Measurements from ENCODE around the gene ARHGEF11.
"Not testable (repeated sequence)": the region's sequence is repeated elsewhere in the genome, so short reads cannot be mapped to it uniquely, and the experiment has no call there.

ARHGEF11 gene

DNA sequence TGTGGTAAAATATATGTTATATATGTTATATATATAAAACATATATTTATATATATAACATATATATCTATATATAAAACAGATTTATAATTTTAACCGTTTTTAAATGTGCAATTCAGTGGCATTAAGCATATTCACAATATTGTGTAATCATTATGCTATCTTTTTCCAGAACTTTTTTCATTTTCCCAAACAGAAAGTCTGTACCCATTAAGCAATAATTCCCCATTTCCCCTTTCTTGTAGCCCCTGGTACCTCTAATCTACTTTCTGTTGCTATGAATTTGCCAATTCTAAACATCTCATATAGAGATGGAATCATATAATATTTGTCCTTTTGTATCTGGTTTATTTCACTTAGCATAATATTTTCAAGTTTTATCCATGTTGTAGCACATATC lies 10.7 kb upstream of the ARHGEF11 start:
- Histone ChIP-seq H3K9me2 (replicated peaks; ENCODE audit: control insufficient read depth, low read length) (no peaks in the 10 kb centered on the region), H4K20me1 (ENCODE audit: control insufficient read depth, insufficient read depth, low read depth, low read length) (no peaks in the 10 kb centered on the region), H3K4me2 (ENCODE audit: low read length) (no peak overlapping the region), H3F3A (ENCODE audit: control insufficient read depth, insufficient read depth) (no peaks in the 10 kb centered on the region), H3K27me3 (ENCODE audit: control insufficient read depth, low read length) (peaks cover 5% of the 10 kb centered on the region), H3K4me1 (ENCODE audit: control insufficient read depth, low read length) (no peaks in the 10 kb centered on the region), H3K27ac (ENCODE audit: low read depth, low read length) (no peak overlapping the region), H3K79me2 (ENCODE audit: control insufficient read depth, low read length) (no peaks in the 10 kb centered on the region), H3K4me3 (ENCODE audit: low read length) (no peak overlapping the region), H3K9me3 (ENCODE audit: control insufficient read depth, insufficient read depth, low read length) (no peaks in the 10 kb centered on the region), H3K36me3 (ENCODE audit: control insufficient read depth, low read length) (no peaks in the 10 kb centered on the region)
- TF ChIP-seq EZH2phosphoT487 (IDR thresholded peaks at IDR 0.05; ENCODE audit: borderline replicate concordance, low read length) = no peak
- TF ChIP-seq, protein P1, sequence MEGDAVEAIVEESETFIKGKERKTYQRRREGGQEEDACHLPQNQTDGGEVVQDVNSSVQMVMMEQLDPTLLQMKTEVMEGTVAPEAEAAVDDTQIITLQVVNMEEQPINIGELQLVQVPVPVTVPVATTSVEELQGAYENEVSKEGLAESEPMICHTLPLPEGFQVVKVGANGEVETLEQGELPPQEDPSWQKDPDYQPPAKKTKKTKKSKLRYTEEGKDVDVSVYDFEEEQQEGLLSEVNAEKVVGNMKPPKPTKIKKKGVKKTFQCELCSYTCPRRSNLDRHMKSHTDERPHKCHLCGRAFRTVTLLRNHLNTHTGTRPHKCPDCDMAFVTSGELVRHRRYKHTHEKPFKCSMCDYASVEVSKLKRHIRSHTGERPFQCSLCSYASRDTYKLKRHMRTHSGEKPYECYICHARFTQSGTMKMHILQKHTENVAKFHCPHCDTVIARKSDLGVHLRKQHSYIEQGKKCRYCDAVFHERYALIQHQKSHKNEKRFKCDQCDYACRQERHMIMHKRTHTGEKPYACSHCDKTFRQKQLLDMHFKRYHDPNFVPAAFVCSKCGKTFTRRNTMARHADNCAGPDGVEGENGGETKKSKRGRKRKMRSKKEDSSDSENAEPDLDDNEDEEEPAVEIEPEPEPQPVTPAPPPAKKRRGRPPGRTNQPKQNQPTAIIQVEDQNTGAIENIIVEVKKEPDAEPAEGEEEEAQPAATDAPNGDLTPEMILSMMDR (IDR thresholded peaks at IDR 0.05; ENCODE audit: low read depth, low read length, poor library complexity, severe bottlenecking) = no peak

DNA sequence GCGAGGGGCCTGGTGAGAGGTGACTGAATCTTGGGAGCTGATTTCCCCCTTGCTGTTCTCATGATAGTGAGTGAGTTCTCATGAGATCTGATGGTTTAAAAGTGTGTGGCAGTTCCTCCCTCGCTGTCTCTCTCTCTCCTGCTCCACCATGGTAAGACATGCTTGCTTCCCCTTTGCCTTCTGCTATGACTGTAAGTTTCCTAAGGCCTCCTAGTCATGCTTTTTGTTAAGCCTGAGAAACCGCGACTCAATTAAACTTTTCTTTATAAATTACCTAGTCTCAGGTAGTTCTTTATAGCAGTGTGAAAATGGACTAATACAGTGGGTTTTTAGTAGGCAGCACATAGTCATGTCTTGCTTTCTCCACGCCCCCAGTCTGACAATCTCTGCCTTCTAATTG lies 10.2 kb upstream of the ARHGEF11 start:
- not testable (repeated sequence) for H3K4me2 ChIP-seq (ENCODE audit: low read length); H3K4me3 ChIP-seq (ENCODE audit: low read length)

DNA sequence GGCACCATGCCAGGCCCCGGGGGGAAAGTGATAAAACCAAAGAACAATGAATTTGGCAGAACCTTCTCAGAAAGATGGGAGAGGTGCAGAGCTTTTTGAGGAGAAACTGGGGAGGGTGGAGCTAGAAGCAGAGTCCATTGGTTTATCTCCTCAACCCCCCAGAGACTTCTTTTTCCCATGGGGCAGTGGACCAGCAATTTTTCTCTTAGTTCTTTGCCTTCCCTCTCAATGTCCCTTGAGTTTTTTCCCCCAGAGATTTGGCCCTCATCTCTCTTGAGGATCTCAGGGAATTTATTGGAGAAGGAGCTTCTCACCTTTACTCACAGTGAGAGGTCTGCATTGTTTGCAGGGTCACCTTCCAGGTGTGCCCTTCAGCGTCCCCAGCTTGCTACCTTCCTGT lies 5.3 kb upstream of the ARHGEF11 start:
- Histone ChIP-seq H3K79me2 (ENCODE audit: control insufficient read depth, low read length) (no peaks in the 10 kb centered on the region), H3K4me2 (ENCODE audit: low read length) (no peak overlapping the region), H3K36me3 (ENCODE audit: control insufficient read depth, low read length) (no peaks in the 10 kb centered on the region), H3K9me3 (ENCODE audit: control insufficient read depth, insufficient read depth, low read length) (no peaks in the 10 kb centered on the region), H3F3A (ENCODE audit: control insufficient read depth, insufficient read depth) (0 out of 2 replicates have a peak, but pooled peaks cover 5% of the 10 kb centered on the region), H4K20me1 (ENCODE audit: control insufficient read depth, insufficient read depth, low read depth, low read length) (no peaks in the 10 kb centered on the region), H3K4me3 (ENCODE audit: low read length) (no peak overlapping the region), H3K4me1 (ENCODE audit: control insufficient read depth, low read length) (peaks cover 5% of the 10 kb centered on the region), H3K27me3 (ENCODE audit: control insufficient read depth, low read length) (peaks cover 10% of the 10 kb centered on the region), H3K9me2 (replicated peaks; ENCODE audit: control insufficient read depth, low read length) (no peaks in the 10 kb centered on the region), H3K27ac (ENCODE audit: low read depth, low read length) (no peak overlapping the region)
- no peak for TF ChIP-seq EZH2phosphoT487 (IDR thresholded peaks at IDR 0.05; ENCODE audit: borderline replicate concordance, low read length)
- TF ChIP-seq, protein P1 (IDR thresholded peaks at IDR 0.05; ENCODE audit: low read depth, low read length, poor library complexity, severe bottlenecking) = no peak

More for the DNA sequence above, 10.2 kb upstream of the ARHGEF11 start:
- not testable (repeated sequence) for H3K79me2 ChIP-seq (ENCODE audit: control insufficient read depth, low read length); H3K9me3 ChIP-seq (ENCODE audit: control insufficient read depth, insufficient read depth, low read length); H3K36me3 ChIP-seq (ENCODE audit: control insufficient read depth, low read length); H3K4me1 ChIP-seq (ENCODE audit: control insufficient read depth, low read length); H3F3A ChIP-seq (ENCODE audit: control insufficient read depth, insufficient read depth); H3K27me3 ChIP-seq (ENCODE audit: control insufficient read depth, low read length); H3K9me2 ChIP-seq (replicated peaks; ENCODE audit: control insufficient read depth, low read length); H3K27ac ChIP-seq (ENCODE audit: low read depth, low read length); H4K20me1 ChIP-seq (ENCODE audit: control insufficient read depth, insufficient read depth, low read depth, low read length)

DNA sequence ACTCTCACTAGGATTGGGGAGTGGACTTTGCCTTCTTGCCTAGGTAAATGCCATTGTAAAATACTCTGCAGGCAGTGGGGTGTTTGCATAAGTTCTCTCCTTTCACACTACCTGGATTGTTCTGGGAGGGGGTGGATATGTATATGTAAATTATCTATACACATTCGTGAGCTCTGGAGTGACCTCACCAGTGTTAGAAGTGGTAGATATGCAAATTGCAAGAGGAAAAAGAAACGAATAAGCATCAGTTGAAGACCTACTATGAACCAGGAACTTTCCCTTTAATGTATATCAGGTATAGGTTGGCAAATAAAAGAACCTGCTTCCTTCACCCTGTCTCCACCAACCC lies 1.5 kb upstream of the ARHGEF11 start:
- H3K36me3 ChIP-seq (ENCODE audit: control insufficient read depth, low read length) = no peaks in the 10 kb centered on the region

More for the DNA sequence above, 1.5 kb upstream of the ARHGEF11 start:
- TF ChIP-seq EZH2phosphoT487 (IDR thresholded peaks at IDR 0.05; ENCODE audit: borderline replicate concordance, low read length) = no peak
- TF ChIP-seq, protein P1 (IDR thresholded peaks at IDR 0.05; ENCODE audit: low read depth, low read length, poor library complexity, severe bottlenecking) = no peak
- H4K20me1 ChIP-seq (ENCODE audit: control insufficient read depth, insufficient read depth, low read depth, low read length) = no peaks in the 10 kb centered on the region
- H3K4me1 ChIP-seq (ENCODE audit: control insufficient read depth, low read length) = peaks cover 22% of the 10 kb centered on the region
- 0 out of 2 replicates have a peak, but pooled peaks cover 5% of the 10 kb centered on the region for H3F3A ChIP-seq (ENCODE audit: control insufficient read depth, insufficient read depth)
- H3K9me3 ChIP-seq (ENCODE audit: control insufficient read depth, insufficient read depth, low read length) = no peaks in the 10 kb centered on the region
- H3K79me2 ChIP-seq (ENCODE audit: control insufficient read depth, low read length) = peaks cover 21% of the 10 kb centered on the region
- no peak overlapping the region for H3K4me2 ChIP-seq (ENCODE audit: low read length)
- H3K4me3 ChIP-seq (ENCODE audit: low read length) = no peak overlapping the region
- peaks cover 10% of the 10 kb centered on the region for H3K27me3 ChIP-seq (ENCODE audit: control insufficient read depth, low read length)
- H3K9me2 ChIP-seq (replicated peaks; ENCODE audit: control insufficient read depth, low read length) = no peaks in the 10 kb centered on the region
- no peak overlapping the region for H3K27ac ChIP-seq (ENCODE audit: low read depth, low read length)

All from DOHH2 (cell line).